Peyer's patch (tissue), 4 donors: ENCODE measurements around the gene ANKDD1A.

Experiments
- CTCF ChIP-seq, 6 experiments: fragments of 450-650 bp in 4 of 6; fragments of 200-600 bp in 2 of 6; sonication (generic) in 1 of 6; IDR thresholded peaks; one replicate each; pipeline ENCODE4 v1.5.1; 2017 to 2019; ENCODE audit warnings: antibody characterized with exemption in 6 of 6, mild to moderate bottlenecking in 3 of 6, moderate library complexity in 1 of 6
- POLR2A ChIP-seq, 2 donors: fragments of 450-650 bp; IDR thresholded peaks; one replicate each; pipeline ENCODE4 v1.5.1; 2017; ENCODE audit warnings: antibody characterized with exemption in 2 of 2, mild to moderate bottlenecking in 2 of 2, moderate library complexity in 2 of 2

- TF ChIP-seq CTCF (IDR thresholded peaks at IDR 0.05) (no peak), POLR2A (IDR thresholded peaks at IDR 0.05) (no peak)
Measured at GRCh38 chr15:64934023-64934422, 22.3 kb downstream of the ANKDD1A start.
